GM19455 (cell line): Measurements from ENCODE around the gene SIAH2.

Source experiments
- ATAC-seq: cut with Tn5 transposase; IDR thresholded peaks from one replicate; pipeline ENCODE4 v1.9.1; 2021; ENCODE audit not compliant: unreplicated experiment

The SIAH2 gene

GRCh38 chr3:150736316-150736719 is 26.7 kb downstream of the SIAH2 start:
- no peak for ATAC-seq

- ATAC-seq = no peak
These were observed 28.2 kb downstream of the SIAH2 start for GRCh38 chr3:150734795-150735119.

- no peak for ATAC-seq
These were observed 28.8 kb downstream of the SIAH2 start for GRCh38 chr3:150733936-150734794.

GRCh38 chr3:150733373-150733935 is 29.5 kb downstream of the SIAH2 start:
- no peak for ATAC-seq

- no peak for ATAC-seq
These were observed 33.1 kb downstream of the SIAH2 start for GRCh38 chr3:150729682-150730360.

GRCh38 chr3:150727653-150728502 is 35.1 kb downstream of the SIAH2 start:
- ATAC-seq = no peak

- ATAC-seq = no peak
These were observed 37.4 kb downstream of the SIAH2 start for GRCh38 chr3:150725548-150725947.

- no peak for ATAC-seq
These were observed 39.0 kb downstream of the SIAH2 start for GRCh38 chr3:150723946-150724345.

GRCh38 chr3:150722267-150722666 is 40.7 kb downstream of the SIAH2 start:
- ATAC-seq = no peak

- peak; percentile 84 for ATAC-seq
These were observed 41.5 kb downstream of the SIAH2 start for GRCh38 chr3:150721285-150722130.

GRCh38 chr3:150720444-150720843 is 42.5 kb downstream of the SIAH2 start:
- ATAC-seq = no peak

GRCh38 chr3:150710097-150710496 is 52.9 kb downstream of the SIAH2 start:
- ATAC-seq = no peak

- peak; percentile 99 for ATAC-seq
These were observed 59.1 kb downstream of the SIAH2 start, which contains the start of gene ERICH6 for GRCh38 chr3:150703756-150704344. Gene ERICH6 (minus strand): TSS chr3:150703920. CDS start chr3:150703898, 22 bp downstream.

- ATAC-seq = peak; percentile 28
These were observed 59.6 kb downstream of the SIAH2 start for GRCh38 chr3:150703299-150703755.

GRCh38 chr3:150699068-150699639 is 63.8 kb downstream of the SIAH2 start:
- no peak for ATAC-seq

GRCh38 chr3:150697646-150698045 is 65.3 kb downstream of the SIAH2 start:
- no peak for ATAC-seq

GRCh38 chr3:150691414-150692040 is 71.4 kb downstream of the SIAH2 start:
- no peak for ATAC-seq
